ENCODE results near the gene VAV2. TPM values are rescaled to one million over a fixed set of nuclear protein-coding genes. Genes with fewer than 3 reads are reported as not detected.

Gene VAV2
- total RNA-seq, 1 experiment from 2014 or later: 24.7 TPM

DNA sequence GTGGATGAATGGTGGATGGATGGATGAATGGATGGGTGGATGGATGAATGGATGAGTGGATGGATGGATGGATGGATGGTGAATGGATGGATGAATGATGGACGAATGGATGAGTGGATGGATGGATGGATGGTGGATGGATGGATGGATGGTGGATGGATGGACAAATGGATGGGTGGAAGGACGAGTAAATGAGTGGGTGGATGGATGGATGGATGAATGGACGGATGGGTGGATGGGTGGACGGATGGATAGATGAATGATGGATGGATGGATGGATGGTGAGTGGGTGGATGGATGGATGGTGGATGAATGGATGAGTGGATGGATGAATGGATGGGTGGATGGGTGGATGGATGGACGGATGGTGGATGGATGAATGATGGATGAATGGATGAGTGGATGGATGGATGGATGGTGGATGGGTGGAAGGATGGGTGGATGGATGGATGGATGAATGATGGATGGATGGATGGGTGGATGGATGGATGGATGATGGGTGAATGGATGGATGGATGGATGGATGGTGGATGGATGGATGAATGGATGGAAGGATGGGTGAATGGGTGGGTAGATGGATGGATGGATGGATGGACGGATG lies 58.6 kb downstream of the VAV2 start:
- ChIA-PET POLR2A (no interaction called here), CTCF (no interaction called here)
- DNase-seq (ENCODE audit: low read depth, low spot score): no peak
- intact Hi-C loops (cut with micrococcal nuclease; ENCODE audit: unreplicated experiment) (no loop called here), in situ Hi-C loops (cut with HindIII; ENCODE audit: low pct_unique_long_range_greater_than_20kb, low sequenced_read_pairs) (no loop called here)
- Histone ChIP-seq H3K4me1 (ENCODE audit: control insufficient read depth, insufficient read depth, low read length) (no peaks in the 10 kb centered on the region), H3K4me3 (ENCODE audit: low read depth in 2 of 2, low read length in 2 of 2) (no peak overlapping the region), H3K9me3 (ENCODE audit: control insufficient read depth, insufficient read depth, low read depth, low read length) (no peaks in the 10 kb centered on the region), H3K27me3 (ENCODE audit: control insufficient read depth, insufficient read depth, low read length) (no peaks in the 10 kb centered on the region), H3K36me3 (ENCODE audit: control insufficient read depth, insufficient read depth, low read length) (no peaks in the 10 kb centered on the region), H3K27ac (ENCODE audit: low read length) (no peak overlapping the region)
- TF ChIP-seq POLR2AphosphoS5 (IDR thresholded peaks at IDR 0.05; ENCODE audit: low read depth, low read length) (no peak), TCF7L2 (IDR thresholded peaks at IDR 0.05; ENCODE audit: low read depth, low read length) (no peak), SIN3A (IDR thresholded peaks at IDR 0.05; ENCODE audit: borderline replicate concordance, insufficient read depth, low read depth, low read length) (no peak)
- TF ChIP-seq, protein P1, sequence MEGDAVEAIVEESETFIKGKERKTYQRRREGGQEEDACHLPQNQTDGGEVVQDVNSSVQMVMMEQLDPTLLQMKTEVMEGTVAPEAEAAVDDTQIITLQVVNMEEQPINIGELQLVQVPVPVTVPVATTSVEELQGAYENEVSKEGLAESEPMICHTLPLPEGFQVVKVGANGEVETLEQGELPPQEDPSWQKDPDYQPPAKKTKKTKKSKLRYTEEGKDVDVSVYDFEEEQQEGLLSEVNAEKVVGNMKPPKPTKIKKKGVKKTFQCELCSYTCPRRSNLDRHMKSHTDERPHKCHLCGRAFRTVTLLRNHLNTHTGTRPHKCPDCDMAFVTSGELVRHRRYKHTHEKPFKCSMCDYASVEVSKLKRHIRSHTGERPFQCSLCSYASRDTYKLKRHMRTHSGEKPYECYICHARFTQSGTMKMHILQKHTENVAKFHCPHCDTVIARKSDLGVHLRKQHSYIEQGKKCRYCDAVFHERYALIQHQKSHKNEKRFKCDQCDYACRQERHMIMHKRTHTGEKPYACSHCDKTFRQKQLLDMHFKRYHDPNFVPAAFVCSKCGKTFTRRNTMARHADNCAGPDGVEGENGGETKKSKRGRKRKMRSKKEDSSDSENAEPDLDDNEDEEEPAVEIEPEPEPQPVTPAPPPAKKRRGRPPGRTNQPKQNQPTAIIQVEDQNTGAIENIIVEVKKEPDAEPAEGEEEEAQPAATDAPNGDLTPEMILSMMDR (IDR thresholded peaks at IDR 0.05): no peak
- TF ChIP-seq, protein P2, sequence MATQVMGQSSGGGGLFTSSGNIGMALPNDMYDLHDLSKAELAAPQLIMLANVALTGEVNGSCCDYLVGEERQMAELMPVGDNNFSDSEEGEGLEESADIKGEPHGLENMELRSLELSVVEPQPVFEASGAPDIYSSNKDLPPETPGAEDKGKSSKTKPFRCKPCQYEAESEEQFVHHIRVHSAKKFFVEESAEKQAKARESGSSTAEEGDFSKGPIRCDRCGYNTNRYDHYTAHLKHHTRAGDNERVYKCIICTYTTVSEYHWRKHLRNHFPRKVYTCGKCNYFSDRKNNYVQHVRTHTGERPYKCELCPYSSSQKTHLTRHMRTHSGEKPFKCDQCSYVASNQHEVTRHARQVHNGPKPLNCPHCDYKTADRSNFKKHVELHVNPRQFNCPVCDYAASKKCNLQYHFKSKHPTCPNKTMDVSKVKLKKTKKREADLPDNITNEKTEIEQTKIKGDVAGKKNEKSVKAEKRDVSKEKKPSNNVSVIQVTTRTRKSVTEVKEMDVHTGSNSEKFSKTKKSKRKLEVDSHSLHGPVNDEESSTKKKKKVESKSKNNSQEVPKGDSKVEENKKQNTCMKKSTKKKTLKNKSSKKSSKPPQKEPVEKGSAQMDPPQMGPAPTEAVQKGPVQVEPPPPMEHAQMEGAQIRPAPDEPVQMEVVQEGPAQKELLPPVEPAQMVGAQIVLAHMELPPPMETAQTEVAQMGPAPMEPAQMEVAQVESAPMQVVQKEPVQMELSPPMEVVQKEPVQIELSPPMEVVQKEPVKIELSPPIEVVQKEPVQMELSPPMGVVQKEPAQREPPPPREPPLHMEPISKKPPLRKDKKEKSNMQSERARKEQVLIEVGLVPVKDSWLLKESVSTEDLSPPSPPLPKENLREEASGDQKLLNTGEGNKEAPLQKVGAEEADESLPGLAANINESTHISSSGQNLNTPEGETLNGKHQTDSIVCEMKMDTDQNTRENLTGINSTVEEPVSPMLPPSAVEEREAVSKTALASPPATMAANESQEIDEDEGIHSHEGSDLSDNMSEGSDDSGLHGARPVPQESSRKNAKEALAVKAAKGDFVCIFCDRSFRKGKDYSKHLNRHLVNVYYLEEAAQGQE (IDR thresholded peaks at IDR 0.05; ENCODE audit: insufficient read depth in 1 of 2, low read depth in 2 of 2, low read length in 1 of 2): no peak
- BruUV-seq (replicated peaks): no TSS peak
- no peak for ATAC-seq

DNA sequence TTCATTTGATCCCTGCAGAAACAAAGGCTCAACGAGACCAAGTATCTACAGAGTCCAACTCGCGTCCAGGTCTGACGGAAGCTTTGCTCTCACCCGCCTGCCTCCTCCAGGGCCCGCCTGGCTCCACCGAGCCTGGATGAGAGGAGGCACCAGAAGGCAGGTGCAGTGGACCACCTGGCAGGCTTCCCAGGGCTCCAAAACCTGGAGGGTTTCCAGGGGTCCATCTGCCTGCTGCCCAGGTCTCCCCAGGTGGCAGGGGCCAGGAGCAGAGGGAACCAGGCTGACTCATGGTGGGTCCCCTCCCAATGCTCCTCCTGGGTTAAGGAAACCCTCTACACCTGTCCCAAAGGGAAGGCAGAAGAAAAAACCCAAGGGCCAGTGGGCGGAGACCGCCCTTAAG lies 59.5 kb downstream of the VAV2 start:
- ChIA-PET POLR2A (no interaction called here), CTCF (no interaction called here)
- ATAC-seq (no peak), DNase-seq (ENCODE audit: low read depth, low spot score) (no peak)
- intact Hi-C loops (cut with micrococcal nuclease; ENCODE audit: unreplicated experiment): no loop called here
- Histone ChIP-seq H3K4me3 (ENCODE audit: low read depth in 2 of 2, low read length in 2 of 2) (no peak overlapping the region), H3K27me3 (ENCODE audit: control insufficient read depth, insufficient read depth, low read length) (no peaks in the 10 kb centered on the region), H3K9me3 (ENCODE audit: control insufficient read depth, insufficient read depth, low read depth, low read length) (no peaks in the 10 kb centered on the region), H3K4me1 (ENCODE audit: control insufficient read depth, insufficient read depth, low read length) (no peaks in the 10 kb centered on the region), H3K36me3 (ENCODE audit: control insufficient read depth, insufficient read depth, low read length) (no peaks in the 10 kb centered on the region), H3K27ac (ENCODE audit: low read length) (no peak overlapping the region)
- no peak for TF ChIP-seq SIN3A (IDR thresholded peaks at IDR 0.05; ENCODE audit: borderline replicate concordance, insufficient read depth, low read depth, low read length)
- BruUV-seq (replicated peaks): no TSS peak
- in situ Hi-C loops (cut with HindIII; ENCODE audit: low pct_unique_long_range_greater_than_20kb, low sequenced_read_pairs): no loop called here

DNA sequence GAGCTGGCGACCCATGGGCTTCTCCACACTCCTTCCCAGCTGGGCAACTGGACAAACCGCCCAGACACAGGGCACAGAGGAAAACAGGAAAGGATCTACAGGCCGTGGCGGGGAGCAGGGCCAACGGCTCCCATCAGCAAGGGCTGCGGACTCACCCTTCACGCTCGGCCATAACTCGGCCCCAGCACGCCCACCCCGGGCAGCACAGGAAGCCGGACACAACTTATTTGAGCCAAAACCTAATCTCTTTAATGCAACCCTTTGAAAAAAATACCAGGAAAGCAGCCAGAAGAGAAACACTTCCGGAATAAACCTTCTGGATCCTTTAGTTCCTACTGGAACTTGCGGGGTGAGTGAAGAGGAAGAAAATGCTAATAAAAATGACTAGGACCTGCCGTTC lies 59.9 kb downstream of the VAV2 start:
- Histone ChIP-seq H3K27me3 (ENCODE audit: control insufficient read depth, insufficient read depth, low read length) (no peaks in the 10 kb centered on the region), H3K9me3 (ENCODE audit: control insufficient read depth, insufficient read depth, low read depth, low read length) (no peaks in the 10 kb centered on the region), H3K4me1 (ENCODE audit: control insufficient read depth, insufficient read depth, low read length) (no peaks in the 10 kb centered on the region), H3K27ac (ENCODE audit: low read length) (no peak overlapping the region), H3K4me3 (ENCODE audit: low read depth in 2 of 2, low read length in 2 of 2) (no peak overlapping the region), H3K36me3 (ENCODE audit: control insufficient read depth, insufficient read depth, low read length) (no peaks in the 10 kb centered on the region)
- in situ Hi-C loops (cut with HindIII; ENCODE audit: low pct_unique_long_range_greater_than_20kb, low sequenced_read_pairs) (no loop called here), intact Hi-C loops (cut with micrococcal nuclease; ENCODE audit: unreplicated experiment) (no loop called here)
- BruUV-seq (replicated peaks): no TSS peak
- POLR2A ChIA-PET: no interaction called here
- TF ChIP-seq SIN3A (IDR thresholded peaks at IDR 0.05; ENCODE audit: borderline replicate concordance, insufficient read depth, low read depth, low read length) (no peak), POLR2AphosphoS5 (IDR thresholded peaks at IDR 0.05; ENCODE audit: low read depth, low read length) (no peak), TCF7L2 (IDR thresholded peaks at IDR 0.05; ENCODE audit: low read depth, low read length) (no peak)
- TF ChIP-seq, protein P2 (IDR thresholded peaks at IDR 0.05; ENCODE audit: insufficient read depth in 1 of 2, low read depth in 2 of 2, low read length in 1 of 2): no peak
- TF ChIP-seq, protein P1 (IDR thresholded peaks at IDR 0.05): no peak
- ATAC-seq: no peak
- no peak for DNase-seq (ENCODE audit: low read depth, low spot score)
- CTCF ChIA-PET: no interaction called here
